Measurements from ENCODE around the gene APLF. TPM values are rescaled to one million over a fixed set of nuclear protein-coding genes. Genes with fewer than 3 reads are reported as not detected.

APLF gene
- total and polyA plus RNA-seq, 2 donors from 2014 or later = 0.95 to 5.9 TPM

GRCh38 chr2:68472796-68473414, 5.5 kb downstream of the APLF start:
- TF ChIP-seq CTCF (IDR thresholded peaks at IDR 0.05; ENCODE audit: borderline replicate concordance, extremely low read depth, insufficient read depth) = no peak
- no peak overlapping the region for H3K4me3 ChIP-seq (ENCODE audit: low read length in 3 of 3)
- no peaks in the 10 kb centered on the region for H3K27me3 ChIP-seq (ENCODE audit: control insufficient read depth, insufficient read depth, low read length)
- intact Hi-C loops (cut with DNase I) = no loop called here
- H3K9me3 ChIP-seq (ENCODE audit: control insufficient read depth in 2 of 3, insufficient read depth in 1 of 3, low read length in 3 of 3) = no peaks in the 10 kb centered on the region
- no peak overlapping the region for H3K27ac ChIP-seq (ENCODE audit: low read depth in 2 of 2, low read length in 2 of 2)
- H3K9ac ChIP-seq (ENCODE audit: low read length in 3 of 3) = no peak overlapping the region
- H3K36me3 ChIP-seq (ENCODE audit: control insufficient read depth in 2 of 3, insufficient read depth in 3 of 3, low read length in 3 of 3) = no peaks in the 10 kb centered on the region
- DNase-seq = no peak
- FAIRE-seq = no peak
- H3K4me1 ChIP-seq (ENCODE audit: control insufficient read depth in 2 of 3, insufficient read depth in 2 of 3, low read depth in 1 of 3, low read length in 3 of 3) = peaks cover 0 to 5% (median 0%) of the 10 kb centered on the region in 3 donors

GRCh38 chr2:68475110-68475509, 7.7 kb downstream of the APLF start:
- Histone ChIP-seq H3K36me3 (ENCODE audit: control insufficient read depth in 2 of 3, insufficient read depth in 3 of 3, low read length in 3 of 3) (no peaks in the 10 kb centered on the region), H3K27me3 (ENCODE audit: control insufficient read depth, insufficient read depth, low read length) (no peaks in the 10 kb centered on the region), H3K9me3 (ENCODE audit: control insufficient read depth in 2 of 3, insufficient read depth in 1 of 3, low read length in 3 of 3) (no peaks in the 10 kb centered on the region), H3K27ac (ENCODE audit: low read depth in 2 of 2, low read length in 2 of 2) (no peak overlapping the region), H3K9ac (ENCODE audit: low read length in 3 of 3) (no peak overlapping the region), H3K4me1 (ENCODE audit: control insufficient read depth in 2 of 3, insufficient read depth in 2 of 3, low read depth in 1 of 3, low read length in 3 of 3) (no peaks in the 10 kb centered on the region), H3K4me3 (ENCODE audit: low read length in 3 of 3) (no peak overlapping the region)
- intact Hi-C loops (cut with DNase I) = no loop called here
- DNase-seq (no peak), FAIRE-seq (no peak)
- TF ChIP-seq CTCF (IDR thresholded peaks at IDR 0.05; ENCODE audit: borderline replicate concordance, extremely low read depth, insufficient read depth) = no peak

GRCh38 chr2:68475576-68475975, 8.2 kb downstream of the APLF start:
- Histone ChIP-seq H3K9ac (ENCODE audit: low read length in 3 of 3) (no peak overlapping the region), H3K9me3 (ENCODE audit: control insufficient read depth in 2 of 3, insufficient read depth in 1 of 3, low read length in 3 of 3) (no peaks in the 10 kb centered on the region), H3K27ac (ENCODE audit: low read depth in 2 of 2, low read length in 2 of 2) (no peak overlapping the region), H3K4me3 (ENCODE audit: low read length in 3 of 3) (no peak overlapping the region), H3K27me3 (ENCODE audit: control insufficient read depth, insufficient read depth, low read length) (no peaks in the 10 kb centered on the region), H3K36me3 (ENCODE audit: control insufficient read depth in 2 of 3, insufficient read depth in 3 of 3, low read length in 3 of 3) (no peaks in the 10 kb centered on the region), H3K4me1 (ENCODE audit: control insufficient read depth in 2 of 3, insufficient read depth in 2 of 3, low read depth in 1 of 3, low read length in 3 of 3) (no peaks in the 10 kb centered on the region)
- DNase-seq (no peak), FAIRE-seq (no peak)
- intact Hi-C loops (cut with DNase I) = no loop called here
- TF ChIP-seq CTCF (IDR thresholded peaks at IDR 0.05; ENCODE audit: borderline replicate concordance, extremely low read depth, insufficient read depth) = no peak

GRCh38 chr2:68476454-68476853, 9.1 kb downstream of the APLF start:
- Histone ChIP-seq H3K9me3 (ENCODE audit: control insufficient read depth in 2 of 3, insufficient read depth in 1 of 3, low read length in 3 of 3) (no peaks in the 10 kb centered on the region), H3K4me1 (ENCODE audit: control insufficient read depth in 2 of 3, insufficient read depth in 2 of 3, low read depth in 1 of 3, low read length in 3 of 3) (no peaks in the 10 kb centered on the region), H3K36me3 (ENCODE audit: control insufficient read depth in 2 of 3, insufficient read depth in 3 of 3, low read length in 3 of 3) (no peaks in the 10 kb centered on the region), H3K4me3 (ENCODE audit: low read length in 3 of 3) (no peak overlapping the region), H3K27ac (ENCODE audit: low read depth in 2 of 2, low read length in 2 of 2) (no peak overlapping the region), H3K27me3 (ENCODE audit: control insufficient read depth, insufficient read depth, low read length) (no peaks in the 10 kb centered on the region), H3K9ac (ENCODE audit: low read length in 3 of 3) (no peak overlapping the region)
- no peak for TF ChIP-seq CTCF (IDR thresholded peaks at IDR 0.05; ENCODE audit: borderline replicate concordance, extremely low read depth, insufficient read depth)
- DNase-seq (no peak), FAIRE-seq (no peak)
- intact Hi-C loops (cut with DNase I) = no loop called here
